K562 (cell line): ENCODE measurements around the gene NTM. TPM values are rescaled to one million over a fixed set of nuclear protein-coding genes. Genes with fewer than 3 reads are reported as not detected.

Source experiments
- ATAC-seq: fragments of 200-7000 bp; cut with Tn5 transposase; 3 replicates; pipeline ENCODE4 v1.9.1; 2020; ENCODE audit warnings: moderate library complexity
- BruUV-seq: library from RNA; stranded (reverse); fragments of 400-500 nt; replicated peaks from 2 replicates; lab custom pipeline; 2021; lab: Mats Ljungman, UMichigan
- CTCF ChIA-PET: fragments of 300-600 bp; formaldehyde crosslinking; extraction: SDS; loops from one replicate; lab custom pipeline; 2021; ENCODE audit warnings: low intra/inter-chr PET ratio; lab: Yijun Ruan, JAX
- POLR2A ChIA-PET: fragments of 300-600, 350-650 bp; sonication (Branson Sonifier 250); formaldehyde crosslinking; extraction: SDS; loops from one replicate; lab custom pipeline; 2021; ENCODE audit warnings: antibody characterized with exemption, inconsistent platforms; lab: Yijun Ruan, JAX
- DNase-seq, 4 experiments: peaks; one replicate each; pipeline versions ENCODE4 v3.0.0 to v3.0.0-alpha.2; 2011 to 2018; ENCODE audit warnings: low spot score in 3 of 4, mixed read lengths in 3 of 4; ENCODE audit errors: extremely low read depth in 1 of 4
- FAIRE-seq: peaks from 2 replicates; lab custom pipeline; 2011; peaks lifted over from hg19 to GRCh38; lab: Jason Lieb, UNC
- H2AFZ ChIP-seq: 2 replicates; pipeline ENCODE4 v1.6.0; 2011; ENCODE audit warnings: low read depth, low read length, control low read depth, inconsistent platforms
- H3K27ac ChIP-seq: fragments of 200-600 bp; 3 replicates; pipeline ENCODE4 v1.8.0; 2011; ENCODE audit warnings: low read depth, mild to moderate bottlenecking, control low read depth, inconsistent platforms, low read length, moderate library complexity, mixed read lengths; ENCODE audit errors: extremely low read depth
- H3K27me3 ChIP-seq, 2 experiments: fragments of 300-600 bp in 1 of 2; 2 replicates in 1 of 2; 3 replicates in 1 of 2; pipeline versions ENCODE4 v1.6.0 to v1.8.0; 2011; ENCODE audit warnings: inconsistent platforms in 2 of 2, low read length in 2 of 2, mild to moderate bottlenecking in 1 of 2, mixed read lengths in 1 of 2, moderate library complexity in 1 of 2; ENCODE audit not compliant: control insufficient read depth in 2 of 2, insufficient read depth in 2 of 2
- H3K36me3 ChIP-seq: fragments of 300-600 bp; 3 replicates; pipeline ENCODE4 v1.8.0; 2011; ENCODE audit warnings: mild to moderate bottlenecking, low read length, inconsistent platforms; ENCODE audit not compliant: control insufficient read depth, insufficient read depth
- H3K4me1 ChIP-seq, 2 experiments: fragments of 200-600 bp in 1 of 2; replicated peaks in 1 of 2; 2 replicates in 1 of 2; 3 replicates in 1 of 2; pipeline versions ENCODE4 v1.5.1 to v1.8.0; 2011; ENCODE audit warnings: inconsistent platforms in 2 of 2, low read length in 2 of 2, mild to moderate bottlenecking in 1 of 2, mixed read lengths in 1 of 2, moderate library complexity in 1 of 2; ENCODE audit not compliant: control insufficient read depth in 2 of 2, insufficient read depth in 2 of 2
- H3K4me2 ChIP-seq: 2 replicates; pipeline ENCODE4 v1.6.1; 2011; ENCODE audit warnings: low read length, control low read depth, inconsistent platforms, mixed read lengths; ENCODE audit not compliant: insufficient read depth
- H3K4me3 ChIP-seq: fragments of 200-600 bp; sonication (generic), shearing (Covaris generic); 2 replicates; pipeline ENCODE4 v1.5.1; 2016; ENCODE audit warnings: control low read depth, inconsistent platforms
- H3K79me2 ChIP-seq: fragments of 200-600 bp; 3 replicates; pipeline ENCODE4 v1.8.0; 2011; ENCODE audit warnings: low read length, inconsistent platforms; ENCODE audit not compliant: control insufficient read depth, insufficient read depth
- H3K9ac ChIP-seq, 2 experiments: 2 replicates each; pipeline versions ENCODE4 v1.6.0 to v1.6.1; 2011; ENCODE audit warnings: low read depth in 2 of 2, low read length in 2 of 2, control low read depth in 1 of 2, inconsistent platforms in 1 of 2, mild to moderate bottlenecking in 1 of 2, mixed read lengths in 1 of 2; ENCODE audit not compliant: insufficient read depth in 1 of 2
- H3K9me1 ChIP-seq: one replicate; pipeline ENCODE4 v1.6.0; 2011; ENCODE audit warnings: inconsistent platforms, mild to moderate bottlenecking, low read length, moderate library complexity; ENCODE audit not compliant: control insufficient read depth, insufficient read depth
- H3K9me3 ChIP-seq: replicated peaks from 2 replicates; pipeline ENCODE4 v1.5.1; 2011; ENCODE audit warnings: low read depth, low read length, inconsistent platforms; ENCODE audit not compliant: control insufficient read depth, insufficient read depth
- H4K20me1 ChIP-seq: replicated peaks from 2 replicates; pipeline ENCODE4 v1.6.1; 2011; ENCODE audit warnings: low read length, inconsistent platforms, mixed read lengths; ENCODE audit not compliant: control insufficient read depth, insufficient read depth
- CEBPG ChIP-seq, 3 experiments: fragments of 200-800 bp in 1 of 3; sonication (Bioruptor generic) in 1 of 3; sonication (generic) in 1 of 3; formaldehyde crosslinking in 1 of 3; IDR thresholded peaks in 2 of 3; conservative IDR thresholded peaks in 1 of 3; 2 replicates each; pipeline versions ENCODE4 v1.6.1 to v1.8.0; 2016 to 2022; ENCODE audit warnings: missing compliant biosample characterization in 2 of 3, missing genetic modification characterization in 2 of 3, mild to moderate bottlenecking in 1 of 3, missing genetic modification reagents in 1 of 3
- DPF2 ChIP-seq: fragments of 450-650 bp; IDR thresholded peaks from 2 replicates; pipeline ENCODE4 v1.6.1; 2016
- ETV5 ChIP-seq: sonication (generic); formaldehyde crosslinking; IDR thresholded peaks from 2 replicates; pipeline ENCODE4 v1.4.0; 2020; ENCODE audit warnings: low read depth, mild to moderate bottlenecking, missing genetic modification reagents
- FOXA3 ChIP-seq, 2 experiments: fragments of 450-650 bp in 1 of 2; sonication (generic) in 1 of 2; formaldehyde crosslinking; IDR thresholded peaks in 1 of 2; conservative IDR thresholded peaks in 1 of 2; 2 replicates each; pipeline versions ENCODE4 v1.4.0 to v1.8.0; 2020 to 2022; ENCODE audit warnings: mild to moderate bottlenecking in 2 of 2, missing genetic modification reagents in 1 of 2
- MCM7 ChIP-seq, 2 experiments: fragments of 450-650 bp; IDR thresholded peaks; 2 replicates each; pipeline ENCODE4 v1.6.1; 2016 to 2018
- NCOA4 ChIP-seq: fragments of 450-650 bp; IDR thresholded peaks from 2 replicates; pipeline ENCODE4 v1.6.1; 2018; ENCODE audit warnings: mild to moderate bottlenecking; ENCODE audit not compliant: partially characterized antibody
- NR3C1 ChIP-seq: sonication (generic); formaldehyde crosslinking; IDR thresholded peaks from 2 replicates; pipeline ENCODE4 v1.8.1; 2022; ENCODE audit warnings: missing genetic modification reagents
- NRF1 ChIP-seq, 2 experiments: fragments of 450-650 bp; IDR thresholded peaks in 1 of 2; conservative IDR thresholded peaks in 1 of 2; 2 replicates each; pipeline ENCODE4 v1.6.1; 2014; ENCODE audit warnings: mild to moderate bottlenecking in 2 of 2
- RFX7 ChIP-seq: fragments of 250-450 bp; sonication (Bioruptor Pico); IDR thresholded peaks from 2 replicates; pipeline ENCODE4 v1.5.1; 2021; ENCODE audit warnings: mild to moderate bottlenecking
- SP1 ChIP-seq: sonication (generic); formaldehyde crosslinking; IDR thresholded peaks from 2 replicates; pipeline ENCODE4 v1.8.1; 2022; ENCODE audit warnings: mild to moderate bottlenecking, missing genetic modification reagents
- STAG1 ChIP-seq: sonication (generic); formaldehyde crosslinking; IDR thresholded peaks from 2 replicates; pipeline ENCODE4 v1.5.0; 2020; ENCODE audit warnings: missing genetic modification reagents, borderline replicate concordance
- TEAD2 ChIP-seq: fragments of 450-650 bp; IDR thresholded peaks from 2 replicates; pipeline ENCODE4 v1.6.1; 2016; ENCODE audit warnings: missing genetic modification characterization, control low read depth, missing compliant biosample characterization
- ZC3H4 ChIP-seq: sonication (generic); formaldehyde crosslinking; IDR thresholded peaks from 2 replicates; pipeline ENCODE4 v1.9.0; 2021; ENCODE audit warnings: missing genetic modification reagents, borderline replicate concordance
- ZNF445 ChIP-seq: fragments of 250-450 bp; sonication (Bioruptor Pico); IDR thresholded peaks from 2 replicates; pipeline ENCODE4 v1.4.0; 2020; ENCODE audit warnings: low read depth, mild to moderate bottlenecking, moderate library complexity
- WGBS: fragments of 100-300 bp; shearing (Covaris generic); methylation state at CpG from one replicate; pipeline ENCODE4 v1.1.6; 2016; ENCODE audit warnings: low coverage, mixed read lengths; ENCODE audit not compliant: insufficient coverage; ENCODE audit errors: missing lambda C conversion rate; 5-methylcytosine and 5-hydroxymethylcytosine counted together
- in situ Hi-C: fragments of 300-500 bp; cut with MboI; formaldehyde crosslinking; loops from 4 replicates; pipeline ENCODE4 v1.15.0; 2018; ENCODE audit warnings: inconsistent platforms, mixed read lengths
- intact Hi-C: fragments of 100-400 bp; cut with micrococcal nuclease; formaldehyde crosslinking; loops from 2 replicates; pipeline ENCODE4 v1.14.2; 2022
- polyA plus RNA-seq, 8 experiments: library from polyadenylated mRNA; depleted of rRNA in 4 of 8; stranded (reverse) in 5 of 8; unstranded in 3 of 8; fragments of >200 nt; fragmentation: Nextera tagmentation in 2 of 8; fragmentation: Illumina TruSeq in 1 of 8; extraction: Ambion mirVana in 2 of 8; extraction: Trizol in 1 of 8; gene quantifications; 2 replicates each; pipeline versions ENCODE4 v1.2.1 to v1.2.3, GENCODE V29; 2011 to 2014; ENCODE audit warnings: inconsistent platforms in 1 of 8, missing spikeins in 1 of 8
- total RNA-seq, 7 experiments: library from RNA; depleted of rRNA in 6 of 7; stranded (reverse); fragments of >200 nt in 6 of 7; fragmentation: Illumina TruSeq in 2 of 7; extraction: Trizol in 2 of 7; gene quantifications; 2 replicates each; pipeline versions ENCODE4 v1.2.1 to v1.2.3, GENCODE V29; 2011 to 2021; ENCODE audit warnings: low replicate concordance in 1 of 7
- TF ChIP-seq, protein P1 (sequence below): sonication (generic); formaldehyde crosslinking; IDR thresholded peaks from 2 replicates; pipeline ENCODE4 v1.8.0; 2022; ENCODE audit warnings: missing genetic modification reagents, mild to moderate bottlenecking, moderate library complexity, borderline replicate concordance
- TF ChIP-seq, protein P2 (sequence below): fragments of 250-450 bp; sonication (Bioruptor Pico); IDR thresholded peaks from 2 replicates; pipeline ENCODE4 v1.4.0; 2020; ENCODE audit warnings: mild to moderate bottlenecking, moderate library complexity

Gene NTM
- total and polyA plus RNA-seq, 9 of the 15 experiments (the other 6 are each of a cell fraction or from before 2014, with no cell fraction given) = not detected

DNA sequence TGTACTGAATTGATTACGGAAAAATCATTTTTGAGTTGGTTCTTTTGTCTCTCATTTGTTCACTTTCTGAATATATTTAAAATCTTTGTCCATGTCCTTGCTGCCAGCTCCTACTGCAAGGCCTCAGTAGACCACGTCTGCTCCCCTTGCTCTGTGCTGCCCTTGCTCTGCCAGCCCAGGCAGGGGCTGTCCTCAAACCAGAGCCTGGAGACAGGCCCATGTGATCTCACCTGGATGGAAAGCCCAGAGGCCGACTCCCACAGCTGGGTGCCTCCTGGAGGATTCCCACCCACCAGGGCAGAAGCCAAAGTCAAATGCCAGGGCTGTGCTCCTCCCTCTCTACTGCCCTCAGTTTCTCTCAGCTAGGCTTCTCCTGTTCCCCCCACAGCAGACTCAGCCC is 141.8 kb downstream of the NTM start:
- H3K4me2 ChIP-seq = no peak overlapping the region
- POLR2A ChIA-PET = no interaction called here
- no peak overlapping the region for H3K9ac ChIP-seq
- no peaks in the 10 kb centered on the region for H4K20me1 ChIP-seq
- DNase-seq (no peak), FAIRE-seq (no peak), ATAC-seq (no peak)
- no peak overlapping the region for H3K4me3 ChIP-seq
- no peaks in the 10 kb centered on the region for H3K4me1 ChIP-seq
- no peaks in the 10 kb centered on the region for H3K79me2 ChIP-seq
- no peak for TF ChIP-seq ZC3H4 (CRISPR knock-in tag)
- TF ChIP-seq ETV5 (CRISPR knock-in tag) = no peak
- TF ChIP-seq SP1 = no peak
- TF ChIP-seq, protein P1, sequence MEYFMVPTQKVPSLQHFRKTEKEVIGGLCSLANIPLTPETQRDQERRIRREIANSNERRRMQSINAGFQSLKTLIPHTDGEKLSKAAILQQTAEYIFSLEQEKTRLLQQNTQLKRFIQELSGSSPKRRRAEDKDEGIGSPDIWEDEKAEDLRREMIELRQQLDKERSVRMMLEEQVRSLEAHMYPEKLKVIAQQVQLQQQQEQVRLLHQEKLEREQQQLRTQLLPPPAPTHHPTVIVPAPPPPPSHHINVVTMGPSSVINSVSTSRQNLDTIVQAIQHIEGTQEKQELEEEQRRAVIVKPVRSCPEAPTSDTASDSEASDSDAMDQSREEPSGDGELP = no peak
- TF ChIP-seq, protein P2, sequence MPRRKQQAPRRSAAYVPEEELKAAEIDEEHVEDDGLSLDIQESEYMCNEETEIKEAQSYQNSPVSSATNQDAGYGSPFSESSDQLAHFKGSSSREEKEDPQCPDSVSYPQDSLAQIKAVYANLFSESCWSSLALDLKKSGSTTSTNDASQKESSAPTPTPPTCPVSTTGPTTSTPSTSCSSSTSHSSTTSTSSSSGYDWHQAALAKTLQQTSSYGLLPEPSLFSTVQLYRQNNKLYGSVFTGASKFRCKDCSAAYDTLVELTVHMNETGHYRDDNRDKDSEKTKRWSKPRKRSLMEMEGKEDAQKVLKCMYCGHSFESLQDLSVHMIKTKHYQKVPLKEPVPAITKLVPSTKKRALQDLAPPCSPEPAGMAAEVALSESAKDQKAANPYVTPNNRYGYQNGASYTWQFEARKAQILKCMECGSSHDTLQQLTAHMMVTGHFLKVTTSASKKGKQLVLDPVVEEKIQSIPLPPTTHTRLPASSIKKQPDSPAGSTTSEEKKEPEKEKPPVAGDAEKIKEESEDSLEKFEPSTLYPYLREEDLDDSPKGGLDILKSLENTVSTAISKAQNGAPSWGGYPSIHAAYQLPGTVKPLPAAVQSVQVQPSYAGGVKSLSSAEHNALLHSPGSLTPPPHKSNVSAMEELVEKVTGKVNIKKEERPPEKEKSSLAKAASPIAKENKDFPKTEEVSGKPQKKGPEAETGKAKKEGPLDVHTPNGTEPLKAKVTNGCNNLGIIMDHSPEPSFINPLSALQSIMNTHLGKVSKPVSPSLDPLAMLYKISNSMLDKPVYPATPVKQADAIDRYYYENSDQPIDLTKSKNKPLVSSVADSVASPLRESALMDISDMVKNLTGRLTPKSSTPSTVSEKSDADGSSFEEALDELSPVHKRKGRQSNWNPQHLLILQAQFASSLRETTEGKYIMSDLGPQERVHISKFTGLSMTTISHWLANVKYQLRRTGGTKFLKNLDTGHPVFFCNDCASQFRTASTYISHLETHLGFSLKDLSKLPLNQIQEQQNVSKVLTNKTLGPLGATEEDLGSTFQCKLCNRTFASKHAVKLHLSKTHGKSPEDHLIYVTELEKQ (CRISPR knock-in tag) = no peak
- TF ChIP-seq NCOA4 = no peak
- no peak for TF ChIP-seq RFX7
- TF ChIP-seq DPF2 = no peak
- TF ChIP-seq TEAD2 (tag) = no peak
- TF ChIP-seq FOXA3 (CRISPR knock-in tag; conservative IDR thresholded peaks at IDR 0.05 in 1 of 2, IDR thresholded peaks at IDR 0.05 in 1 of 2) = no peak
- TF ChIP-seq STAG1 (CRISPR knock-in tag) = no peak
- no peak for TF ChIP-seq NRF1 (conservative IDR thresholded peaks at IDR 0.05 in 1 of 2, IDR thresholded peaks at IDR 0.05 in 1 of 2)
- no peak for TF ChIP-seq NR3C1 (CRISPR knock-in tag)
- no peak for TF ChIP-seq CEBPG (CRISPR knock-in tag; IDR thresholded peaks at IDR 0.05)
- no peak for TF ChIP-seq CEBPG (tag; conservative IDR thresholded peaks at IDR 0.05 in 1 of 2, IDR thresholded peaks at IDR 0.05 in 1 of 2)
- no peak for TF ChIP-seq MCM7 (IDR thresholded peaks at IDR 0.05)
- no peak for TF ChIP-seq ZNF445
- in situ Hi-C loops = loop anchor here (5.0 kb wide), 1 partner anchor 450 kb away; no protein-coding TSS in a partner anchor
- intact Hi-C loops = loop anchor here (5.0 kb wide), 1 partner anchor 105 kb away; no protein-coding TSS in a partner anchor
- H3K27me3 ChIP-seq = peaks cover 0 to 8% of the 10 kb centered on the region in 2 experiments; a peak in 1 of 5 replicates
- BruUV-seq = no TSS peak
- CTCF ChIA-PET = interaction anchor here (0.7 kb wide), 1 partner anchor 447 kb away, joined by 3 read pairs; no protein-coding TSS in a partner anchor
- no peak overlapping the region for H2AFZ ChIP-seq
- WGBS = 0% methylated on average over 3 of the region's 3 CpGs
- no peaks in the 10 kb centered on the region for H3K9me1 ChIP-seq
- H3K36me3 ChIP-seq = no peaks in the 10 kb centered on the region
- H3K9me3 ChIP-seq = no peaks in the 10 kb centered on the region
- H3K27ac ChIP-seq = no peak overlapping the region
